DMS114 treated with DMSO at 0.1 percent for 48 hours (cell line): Measurements from ENCODE around the gene CAPN11.

ENCODE experiments used
- DNase-seq: peaks from one replicate; lab custom pipeline; 2025; ENCODE audit not compliant: unreplicated experiment; lab: John Stamatoyannopoulos, UW

The CAPN11 gene

DNA sequence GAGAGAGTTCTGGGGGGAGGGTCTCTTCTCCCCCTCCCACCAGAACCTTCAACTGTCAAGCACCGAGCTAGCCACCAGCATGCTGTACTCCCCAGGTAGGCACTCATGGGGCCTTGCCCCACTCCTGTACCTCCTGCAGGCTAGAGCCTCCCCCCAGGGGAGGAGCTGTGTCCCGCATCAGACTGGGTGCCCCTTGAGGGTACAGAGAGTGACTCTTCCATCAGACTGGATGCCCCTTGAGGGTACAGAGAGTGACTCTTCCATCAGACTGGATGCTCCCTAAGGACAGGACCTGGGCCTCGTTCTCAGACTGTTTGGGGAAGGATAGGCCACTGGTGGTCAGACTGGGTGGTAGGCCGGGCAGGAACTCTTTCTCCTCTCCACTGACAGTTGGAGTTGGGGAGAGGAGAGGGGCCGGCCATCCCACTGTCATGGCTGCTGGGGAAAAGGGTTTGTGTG is at the start of gene CAPN11:
TSS of gene CAPN11 (plus strand) at position 51 of the 459 bp plus-strand sequence. CDS start at position 80, 29 bp downstream.
- no peak for DNase-seq

GRCh38 chr6:44109212-44109611 is 49.4 kb upstream of the CAPN11 start:
- no peak for DNase-seq

- no peak for DNase-seq
Observed at GRCh38 chr6:44110005-44110676, 48.5 kb upstream of the CAPN11 start.

DNA sequence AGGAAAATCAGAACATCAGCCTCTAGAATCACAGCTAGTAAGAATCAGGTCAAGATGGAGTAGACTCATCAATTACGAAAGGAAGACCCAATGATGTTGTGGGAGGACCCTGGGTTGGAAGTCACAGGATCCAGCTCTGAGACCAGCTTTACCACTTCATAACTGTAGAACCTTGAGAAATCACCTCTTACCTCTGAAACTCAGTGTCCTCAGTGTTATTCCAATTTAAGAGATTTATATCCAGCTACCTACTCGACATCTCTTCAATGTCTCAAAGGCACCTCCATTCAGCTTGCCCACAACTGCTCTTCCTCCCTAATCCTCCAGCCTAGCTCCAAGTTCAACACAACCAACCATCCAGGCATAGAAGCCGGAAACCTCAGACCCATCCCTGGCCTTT is 47.7 kb upstream of the CAPN11 start:
- DNase-seq: no peak

DNA sequence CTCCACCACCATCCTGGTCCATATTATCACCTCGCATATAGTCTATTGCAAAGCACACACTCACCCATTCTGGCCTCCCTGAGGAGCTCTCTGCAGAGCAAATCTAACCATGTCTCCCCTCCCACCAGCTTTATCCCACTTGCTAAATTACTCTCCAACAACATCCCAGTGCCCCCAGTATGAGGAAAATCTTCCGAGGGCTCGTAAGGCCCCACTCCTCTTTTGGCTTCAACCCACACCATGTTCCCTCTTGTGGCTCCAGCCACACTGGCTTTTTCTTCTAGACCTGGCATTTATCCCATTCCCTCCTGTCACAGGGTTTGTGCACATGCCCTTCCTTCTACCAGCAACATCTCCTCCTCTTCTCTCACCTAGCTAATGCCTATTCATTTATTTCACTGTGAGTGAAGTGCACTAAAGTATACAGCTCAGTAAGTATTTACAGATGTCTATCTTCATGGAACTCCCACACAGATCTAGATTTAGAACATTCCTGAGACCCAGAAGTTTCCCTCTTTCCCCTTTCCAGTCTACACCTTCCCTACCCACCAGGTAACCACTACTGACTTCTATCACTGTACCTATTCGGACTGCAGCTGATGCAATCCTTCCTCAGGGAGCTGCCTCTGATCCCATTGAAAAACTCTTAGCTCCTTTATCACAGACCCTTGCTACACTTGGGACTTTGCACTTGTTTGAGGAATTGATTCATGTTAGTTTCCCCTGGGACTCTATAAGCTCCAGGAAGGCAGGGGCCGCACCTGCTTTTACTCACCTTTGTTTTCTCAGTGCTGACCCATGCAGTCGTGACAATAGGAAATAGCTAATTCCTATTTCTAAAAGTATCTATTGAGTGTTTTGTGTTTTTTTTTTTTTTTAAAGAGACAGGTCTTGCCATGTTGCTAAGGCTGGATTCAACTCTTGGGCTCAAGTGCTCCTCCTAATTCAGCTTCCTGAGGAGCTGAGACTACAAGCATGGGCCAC is 46.9 kb upstream of the CAPN11 start:
- no peak for DNase-seq

DNA sequence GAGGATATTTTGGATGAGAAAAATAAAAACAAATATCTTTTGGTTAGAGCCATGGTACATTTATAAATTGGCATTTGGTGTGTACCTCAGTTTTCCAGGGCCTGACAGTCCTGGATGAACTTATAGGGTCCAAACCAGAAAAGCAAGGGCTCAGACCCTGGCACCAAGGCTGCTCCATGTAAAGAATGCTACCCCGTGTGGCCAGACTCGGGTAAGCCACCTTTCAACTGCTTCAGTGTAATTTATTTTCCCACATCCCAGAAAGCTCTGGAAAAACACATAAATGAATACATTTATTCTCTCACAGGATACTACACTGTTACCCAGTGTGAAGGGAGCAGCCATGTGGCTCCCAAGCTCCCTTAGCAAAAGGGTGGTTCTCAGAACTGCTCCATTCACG is 45.2 kb upstream of the CAPN11 start:
- DNase-seq: no peak

GRCh38 chr6:44115866-44116265 is 42.8 kb upstream of the CAPN11 start:
- DNase-seq: no peak

GRCh38 chr6:44116641-44117382 is 41.8 kb upstream of the CAPN11 start:
- DNase-seq: no peak

DNA sequence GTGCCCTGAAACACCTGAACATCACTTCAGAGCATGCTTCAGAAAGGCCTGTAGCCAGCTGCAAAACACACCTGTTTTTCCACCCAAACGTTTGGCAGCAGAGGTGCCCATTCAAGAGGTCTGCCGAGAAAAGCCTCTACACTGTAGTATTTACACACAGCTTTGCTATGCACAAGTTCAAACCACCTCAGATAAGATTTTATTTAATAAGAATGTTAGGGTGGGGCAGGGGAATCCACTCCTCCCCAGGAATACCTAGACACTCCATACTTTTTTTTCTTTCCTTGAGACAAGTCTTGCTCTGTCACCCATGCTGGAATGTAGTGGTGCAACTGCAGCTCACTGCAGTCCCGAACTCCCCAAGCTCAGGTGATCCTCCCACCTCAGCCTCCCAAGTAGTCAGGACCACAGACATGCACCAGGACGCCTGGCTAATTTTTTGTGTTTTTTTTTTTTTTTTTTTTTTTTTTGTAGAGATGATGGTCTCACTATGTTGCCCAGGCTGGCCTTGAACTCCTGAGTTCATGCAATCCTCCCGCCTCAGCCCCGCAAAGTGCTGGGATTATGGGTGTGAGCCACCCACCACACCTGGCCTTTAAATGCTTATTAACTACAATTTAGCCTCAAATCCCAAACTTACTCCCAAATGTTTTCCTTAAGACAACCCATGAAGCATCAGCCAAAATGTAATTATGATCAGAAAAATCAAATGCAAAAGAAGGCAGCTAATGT is 41.1 kb upstream of the CAPN11 start:
- DNase-seq: no peak

- DNase-seq: no peak
Observed at GRCh38 chr6:44119704-44120262, 38.8 kb upstream of the CAPN11 start.

DNA sequence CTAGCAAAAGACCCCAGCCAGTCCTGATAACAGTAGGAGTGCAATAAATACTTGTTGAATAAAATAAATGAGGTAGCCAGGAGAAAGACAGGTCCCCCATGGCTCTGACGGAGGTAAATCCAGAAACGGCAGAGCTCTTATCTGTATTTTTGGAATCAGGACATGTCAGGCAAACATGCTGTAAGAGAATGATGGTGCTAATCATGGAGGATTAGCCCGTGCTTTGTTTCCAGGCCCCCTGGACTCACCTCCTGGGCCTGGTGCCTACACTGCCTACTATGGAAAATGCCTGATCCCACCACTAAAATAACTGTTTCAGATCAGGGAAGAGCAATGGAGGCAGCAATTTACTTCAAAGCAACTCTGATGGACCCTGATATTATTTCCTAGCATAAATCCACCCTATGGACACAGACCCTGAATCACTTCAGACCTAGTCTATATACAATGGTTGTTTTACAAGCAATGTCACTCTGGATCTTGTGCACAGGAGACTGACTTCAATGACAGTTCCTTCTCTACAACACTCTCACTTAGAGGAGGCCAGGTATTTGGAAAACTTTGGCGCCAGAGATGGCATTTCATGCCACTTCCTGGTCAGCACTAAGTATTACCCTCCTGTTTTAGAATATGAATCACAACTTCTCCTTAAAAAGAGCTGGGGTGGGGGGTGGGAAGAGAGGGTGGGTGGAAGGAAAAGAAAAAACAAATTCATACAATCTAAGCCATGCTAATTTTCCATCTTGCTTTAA is 37.8 kb upstream of the CAPN11 start:
- no peak for DNase-seq

GRCh38 chr6:44122801-44123200 is 35.8 kb upstream of the CAPN11 start:
- no peak for DNase-seq

DNA sequence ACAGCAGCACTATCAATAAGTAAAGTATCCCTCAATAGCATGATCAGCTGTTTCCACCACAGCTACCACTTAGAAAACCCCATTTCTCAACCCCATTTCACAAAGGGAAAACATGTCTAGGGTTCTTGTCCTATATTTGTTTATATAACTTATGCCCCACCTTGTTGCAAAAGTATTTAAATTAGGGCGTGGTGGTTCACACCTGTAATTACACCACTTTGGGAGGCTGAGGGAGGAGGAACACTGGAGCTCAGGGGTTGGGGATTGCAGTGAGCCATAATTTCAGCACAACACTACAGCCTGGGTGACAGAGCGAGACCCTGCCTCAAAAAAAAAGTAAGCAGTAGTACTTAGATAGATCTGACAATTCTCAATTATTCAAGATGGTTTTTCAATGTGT is 35.1 kb upstream of the CAPN11 start:
- no peak for DNase-seq

GRCh38 chr6:44126320-44127149 is 32.1 kb upstream of the CAPN11 start:
- DNase-seq: no peak

GRCh38 chr6:44127186-44128019 is 31.2 kb upstream of the CAPN11 start, which contains the start of the genes MRPL14 and TMEM63B:
Gene MRPL14 (minus strand): TSS chr6:44127452. CDS start chr6:44116611, 10,841 bp downstream.
Gene TMEM63B (plus strand): TSS chr6:44127554. CDS start chr6:44134585, 7,031 bp downstream.
- peak; percentile 72 for DNase-seq

- DNase-seq: no peak
Observed at GRCh38 chr6:44128020-44128917, 30.4 kb upstream of the CAPN11 start.
